ENCODE measurements around the gene FAM124A.
"Not testable (repeated sequence)": the region's sequence is repeated elsewhere in the genome, so short reads cannot be mapped to it uniquely, and the experiment has no call there.

The FAM124A gene

DNA sequence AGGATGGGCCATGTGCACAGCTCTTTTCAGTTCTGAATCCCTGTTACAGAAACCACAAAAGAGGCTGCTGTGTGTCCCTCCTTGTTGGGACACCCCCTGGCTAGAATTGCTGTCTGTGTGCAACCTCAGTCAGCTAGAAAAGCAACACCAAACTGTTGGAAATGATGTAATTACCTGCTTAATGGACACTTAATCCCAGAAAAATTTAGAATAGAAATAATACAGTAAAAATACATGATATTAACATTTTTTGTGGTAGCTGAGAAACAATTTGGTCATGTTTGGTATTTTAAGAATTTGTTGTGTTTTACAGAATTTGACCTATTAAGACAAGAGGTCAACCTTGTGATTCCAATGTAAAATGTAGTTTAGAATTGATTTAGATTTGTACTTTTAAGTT, 46.8 kb downstream of the FAM124A start:
- no peak for DNase-seq

DNA sequence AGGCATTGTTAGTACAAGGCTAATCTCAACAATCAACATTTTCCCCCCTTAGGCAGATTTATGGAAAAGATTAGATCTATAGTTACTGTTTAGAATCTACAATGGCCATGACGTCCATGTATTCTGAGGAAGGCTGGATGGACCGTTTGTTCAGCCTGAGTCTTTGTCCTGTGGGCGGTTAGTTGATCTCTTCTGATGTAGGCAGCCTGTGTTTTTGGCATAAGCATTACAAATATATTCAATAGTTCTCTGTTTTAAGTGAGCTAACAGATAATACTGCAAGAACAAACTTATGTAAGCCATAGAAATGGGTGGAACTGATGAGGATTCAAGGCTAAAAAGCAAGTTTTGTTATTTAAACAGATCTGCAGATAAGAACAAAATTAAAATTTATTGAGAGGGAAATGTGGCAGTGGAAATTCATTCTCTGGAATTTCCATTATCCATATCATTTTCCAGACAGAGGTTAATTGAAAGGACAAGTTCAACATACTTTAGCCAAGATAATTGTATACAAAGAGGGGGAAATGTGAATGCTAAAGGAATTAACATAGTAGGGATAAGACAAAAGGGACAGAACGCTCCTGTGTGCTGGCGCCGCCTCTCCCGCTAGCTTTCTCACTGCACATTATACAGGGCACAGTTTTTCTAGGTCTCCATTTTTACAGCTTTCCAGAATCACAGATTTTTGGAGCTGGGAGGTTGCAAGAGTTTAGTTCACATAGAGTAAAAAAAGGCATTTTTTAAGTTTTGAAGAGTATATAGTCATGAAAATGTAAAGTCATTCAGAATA, 48.6 kb downstream of the FAM124A start:
- DNase-seq: peak in 5 of 51 donors; percentile 4 to 27 (median 15)

DNA sequence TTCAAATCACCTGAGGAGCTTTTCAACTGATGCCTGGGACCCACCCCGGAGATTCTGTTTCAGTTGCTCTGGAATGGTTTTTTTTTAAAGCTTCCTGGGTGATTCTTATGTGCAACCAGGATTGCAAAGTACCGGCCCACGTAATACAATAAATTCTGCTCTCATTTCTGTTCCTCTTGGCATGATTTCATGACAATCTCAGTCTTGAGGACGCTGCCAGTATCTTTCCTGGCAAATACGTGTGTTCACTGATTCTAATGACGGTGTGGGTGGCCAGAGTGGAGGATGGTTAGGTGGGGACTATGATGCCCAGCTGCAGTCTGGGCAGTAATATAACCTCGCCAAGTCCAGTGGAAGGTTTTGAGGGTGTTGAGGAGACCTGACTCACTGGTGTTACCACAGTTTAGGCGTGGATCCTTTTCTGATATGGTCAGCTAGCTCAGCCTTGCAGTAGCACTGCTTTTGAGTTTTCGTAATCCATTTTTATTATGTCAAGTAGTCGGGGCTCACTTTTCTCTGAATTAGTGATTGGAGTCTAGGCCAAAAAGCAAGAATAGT, 49.4 kb downstream of the FAM124A start:
- DNase-seq: no peak

DNA sequence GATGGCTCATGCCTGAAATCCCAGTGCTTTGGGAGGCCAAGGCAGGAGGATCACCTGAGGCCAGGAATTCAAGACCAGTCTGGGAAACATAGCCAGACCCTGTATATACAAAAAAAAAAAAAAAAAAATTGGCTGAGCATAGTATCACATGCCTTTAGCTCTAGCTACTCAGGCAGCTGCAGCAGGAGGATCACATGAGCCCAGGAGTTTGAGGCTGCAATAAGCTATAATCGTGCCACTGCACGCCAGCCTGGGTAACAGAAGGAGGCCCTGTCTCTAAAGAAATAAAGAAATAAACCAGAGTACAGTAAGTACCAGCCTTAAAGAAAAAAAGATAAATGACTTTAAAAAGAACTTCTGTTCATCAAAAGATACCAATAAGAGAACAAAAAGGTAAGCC, 52.9 kb downstream of the FAM124A start:
- peak in 7 of 51 donors; percentile 6 to 29 (median 16) for DNase-seq

DNA sequence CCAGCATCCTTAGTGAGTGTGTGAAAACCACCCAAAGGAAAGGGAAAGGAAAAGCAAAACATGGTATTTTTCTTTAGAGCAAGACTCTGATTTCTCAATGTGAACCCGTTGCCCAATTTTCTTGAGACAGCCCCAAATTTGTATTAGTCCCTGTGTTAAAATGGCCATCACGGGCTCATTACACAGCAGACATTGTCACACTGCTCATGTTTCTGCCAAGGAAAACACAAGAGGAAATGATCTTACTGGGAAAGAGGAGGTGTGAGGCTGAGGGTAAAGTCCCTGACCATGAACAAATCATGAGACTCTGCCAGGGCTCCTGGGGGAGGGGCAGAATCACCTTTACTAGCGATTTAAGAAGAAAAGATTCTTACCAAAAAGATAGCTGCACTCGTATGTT, 54.4 kb downstream of the FAM124A start:
- no peak for DNase-seq

DNA sequence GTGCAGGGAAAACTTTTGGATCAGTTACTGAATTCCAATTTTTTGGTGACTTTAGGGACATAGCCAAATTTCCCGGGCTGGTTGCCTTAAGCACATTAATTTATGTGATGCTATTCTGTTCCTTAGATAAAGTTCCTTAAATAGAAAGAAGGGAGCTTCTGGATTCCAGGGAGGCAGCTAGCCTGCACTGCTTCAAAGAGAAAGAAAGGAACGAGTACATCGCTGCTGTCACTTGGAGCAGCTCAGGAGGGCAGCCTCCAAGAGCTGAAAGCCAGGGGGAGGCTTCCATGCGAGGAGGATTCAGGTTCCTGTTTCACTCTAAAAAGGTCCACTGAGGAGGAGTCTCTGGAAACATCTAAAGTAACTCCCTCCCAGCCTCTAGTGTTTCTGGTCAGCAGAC, 55.7 kb downstream of the FAM124A start:
- DNase-seq: no peak

DNA sequence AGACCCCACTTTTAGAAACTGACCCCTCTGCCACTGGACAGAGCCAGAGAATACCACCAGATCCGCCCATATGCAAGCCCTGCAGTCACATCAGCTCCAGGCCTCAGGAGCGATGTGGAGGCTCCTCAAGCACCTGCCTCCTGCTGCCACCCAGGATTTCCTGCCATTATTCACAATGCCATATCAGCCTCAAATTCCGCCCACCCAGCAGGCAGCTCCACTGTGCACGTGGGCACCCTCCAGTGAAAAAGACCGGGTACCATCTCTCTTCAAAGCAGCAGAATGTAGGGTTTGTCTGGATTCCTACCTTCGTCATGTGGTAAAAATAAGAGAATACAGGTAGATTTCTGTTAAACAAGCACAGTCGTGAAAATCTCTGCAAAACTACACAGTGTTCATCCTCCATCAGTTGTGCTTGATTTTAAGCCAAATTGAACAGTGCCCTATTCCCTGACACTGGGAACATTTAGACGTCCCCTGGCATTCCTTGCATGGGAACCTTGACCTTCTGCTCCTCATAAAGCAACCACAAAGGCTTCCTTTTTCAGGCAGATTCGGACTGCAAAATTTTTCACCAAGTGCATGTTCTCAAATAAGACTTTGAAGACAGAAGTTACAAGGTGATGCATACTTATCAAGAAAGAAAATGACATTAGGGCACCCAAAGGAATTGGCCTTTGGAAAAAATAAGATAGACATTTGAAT, 56.4 kb downstream of the FAM124A start:
- no peak for DNase-seq

DNA sequence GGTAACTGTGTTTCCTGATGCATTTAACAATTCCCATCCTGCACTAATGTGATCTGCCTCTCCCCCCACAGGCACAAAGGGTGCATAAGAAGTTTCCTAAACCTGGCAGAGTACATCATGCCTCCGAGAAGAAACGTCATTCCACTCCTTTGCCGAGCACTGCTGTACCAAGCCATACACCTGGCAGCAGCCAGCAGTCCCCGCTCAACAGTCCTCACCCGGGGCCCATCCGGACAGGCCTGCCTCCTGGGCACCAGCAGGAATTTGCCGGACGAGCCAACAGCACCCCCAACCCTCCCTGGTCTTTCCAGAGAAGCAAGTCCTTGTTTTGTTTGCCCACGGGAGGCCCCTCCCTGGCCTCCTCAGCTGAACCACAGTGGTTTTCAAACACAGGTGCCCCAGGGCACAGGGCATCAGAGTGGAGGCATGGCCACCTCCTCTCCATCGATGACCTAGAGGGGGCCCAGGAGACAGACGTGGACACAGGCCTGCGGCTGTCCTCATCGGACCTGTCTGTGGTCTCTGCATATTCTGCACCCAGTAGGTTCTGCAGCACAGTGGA, 58.3 kb downstream of the FAM124A start:
- DNase-seq: no peak

DNA sequence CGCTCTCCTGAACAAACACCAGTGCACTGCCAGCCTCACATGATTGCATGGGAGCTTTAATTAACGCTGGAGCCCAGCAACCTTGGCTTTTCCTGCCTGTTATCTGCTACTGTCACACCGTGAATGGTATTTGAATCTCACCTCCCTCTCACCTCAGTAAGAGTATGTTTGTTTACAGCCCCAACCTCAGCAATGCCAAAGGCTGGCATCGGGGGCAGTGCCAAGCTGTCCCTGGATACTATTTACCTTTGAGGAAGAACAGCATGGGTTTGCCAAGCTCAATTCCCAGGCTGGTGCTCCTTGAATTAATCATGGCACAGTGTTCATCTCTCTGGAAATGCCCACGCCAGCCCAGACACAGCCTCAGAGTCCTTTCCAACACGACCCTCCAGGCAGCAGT, 60.1 kb downstream of the FAM124A start:
- DNase-seq: no peak

DNA sequence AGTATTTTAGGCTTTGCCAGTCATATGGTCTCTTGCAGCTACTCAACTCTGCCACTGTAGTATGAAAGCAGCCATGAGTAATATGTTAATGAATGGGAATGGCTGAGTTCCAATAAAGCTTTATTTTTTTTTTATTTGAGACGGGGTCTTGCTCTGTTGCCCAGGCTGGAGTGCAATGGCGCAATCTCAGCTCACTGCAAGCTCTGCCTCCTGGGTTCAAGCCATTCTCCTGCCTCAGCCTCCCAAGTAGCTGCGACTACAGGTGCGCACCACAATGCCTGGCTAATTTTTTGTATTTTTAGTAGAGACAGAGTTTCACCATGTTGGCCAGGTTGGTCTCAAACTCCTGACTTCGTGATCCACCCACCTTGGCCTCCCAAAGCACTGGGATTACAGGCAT, 60.7 kb downstream of the FAM124A start:
- not testable (repeated sequence) for DNase-seq

DNA sequence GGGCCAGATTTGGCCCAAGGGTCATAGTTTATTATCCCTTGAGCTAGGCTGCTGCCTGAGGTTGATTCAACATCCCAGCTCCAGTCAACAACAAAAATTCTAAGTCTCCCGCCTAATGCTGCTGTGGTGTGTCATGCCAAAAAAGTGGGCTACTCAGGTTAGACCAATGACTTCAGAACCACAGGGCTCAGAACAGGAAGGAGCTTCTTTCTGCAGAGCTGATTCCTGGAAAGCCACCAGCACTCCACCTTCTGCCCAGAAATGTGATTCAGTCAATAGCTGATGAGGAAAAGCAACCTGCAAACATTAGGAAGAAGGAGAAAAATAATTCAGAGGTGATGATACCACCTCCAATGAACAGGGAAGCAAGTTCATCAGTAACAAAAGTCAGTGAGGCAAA, 61.2 kb downstream of the FAM124A start:
- DNase-seq: no peak

DNA sequence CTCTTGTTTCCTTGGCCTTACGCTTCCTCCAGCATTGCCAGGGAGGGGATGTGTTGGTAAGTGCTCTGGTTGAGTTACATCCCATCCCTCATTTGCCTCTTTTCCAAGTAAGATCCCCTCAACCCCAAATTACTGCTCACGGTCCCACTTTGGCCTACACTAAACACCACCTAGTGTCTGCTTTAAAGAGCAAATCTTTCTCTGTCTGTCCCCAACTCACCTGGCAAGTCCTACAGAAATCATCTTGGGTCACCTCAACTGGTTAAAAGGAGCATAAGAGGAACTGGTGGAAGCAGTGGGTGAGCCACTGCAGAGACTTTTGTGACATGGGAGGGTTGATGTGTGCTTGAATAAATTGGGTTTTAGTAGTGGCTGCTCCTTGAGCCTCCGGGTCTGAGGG, 62.1 kb downstream of the FAM124A start:
- DNase-seq: no peak

DNA sequence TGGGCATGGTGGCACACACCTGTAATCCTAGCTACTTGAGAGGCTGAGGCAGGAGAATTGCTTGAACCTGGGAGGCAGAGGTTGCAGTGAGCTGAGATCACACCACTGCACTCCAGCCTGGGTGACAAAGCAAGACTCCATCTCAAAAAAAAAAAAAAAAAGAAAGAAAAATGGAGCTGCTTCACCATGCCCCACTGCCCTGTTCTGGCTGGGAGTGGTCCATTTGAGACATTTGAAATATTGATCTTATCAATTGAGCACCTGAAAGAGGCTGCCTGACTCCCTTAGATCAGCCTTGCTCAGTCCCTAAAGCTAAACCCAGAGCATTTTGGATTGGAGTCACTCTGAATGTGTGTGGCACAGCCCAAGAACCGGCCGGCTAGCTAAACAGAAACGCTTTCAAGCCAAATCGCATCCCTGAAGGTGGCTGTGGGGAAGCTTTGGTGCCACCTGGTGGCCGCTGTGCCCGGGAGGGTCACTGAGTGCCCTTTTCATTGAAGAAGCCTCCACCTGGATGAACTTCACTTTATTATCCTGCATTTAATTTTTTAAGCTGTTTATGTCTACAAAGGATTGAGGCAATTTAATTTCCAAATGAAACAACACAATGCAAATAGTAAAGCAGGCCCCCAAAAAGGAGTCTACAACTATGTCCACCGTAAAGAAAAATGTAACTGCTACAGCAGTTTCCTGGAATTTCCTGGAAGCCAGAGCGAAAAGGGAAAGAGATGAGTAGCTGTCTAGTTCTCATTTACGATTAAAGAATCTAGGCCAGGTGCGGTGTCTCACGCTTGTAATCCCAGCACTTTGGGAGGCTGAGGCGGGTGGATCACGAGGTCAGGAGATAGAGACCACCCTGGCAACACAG, 64.2 kb downstream of the FAM124A start:
- DNase-seq: peak; percentile 9 to 90 (median 67)

DNA sequence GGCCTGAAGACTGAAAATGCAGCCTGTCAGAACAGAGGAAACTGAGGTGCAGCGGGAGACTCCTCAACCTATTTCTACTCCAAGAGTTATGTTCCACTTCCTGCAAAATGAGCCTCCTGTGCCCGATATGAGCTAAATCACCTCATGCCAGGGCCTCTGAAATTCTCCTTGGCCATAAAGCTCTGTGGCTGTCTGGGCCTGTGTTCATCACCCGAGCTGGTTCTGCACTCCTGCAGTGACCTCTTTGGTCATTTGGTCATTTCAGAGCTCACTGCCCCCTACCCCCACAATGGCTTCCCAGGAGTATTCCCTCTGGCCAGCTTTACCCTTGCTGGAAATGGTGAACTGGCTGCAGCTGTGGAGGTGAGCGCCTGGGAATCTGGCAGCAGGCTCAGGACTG, 65.6 kb downstream of the FAM124A start:
- no peak for DNase-seq

DNA sequence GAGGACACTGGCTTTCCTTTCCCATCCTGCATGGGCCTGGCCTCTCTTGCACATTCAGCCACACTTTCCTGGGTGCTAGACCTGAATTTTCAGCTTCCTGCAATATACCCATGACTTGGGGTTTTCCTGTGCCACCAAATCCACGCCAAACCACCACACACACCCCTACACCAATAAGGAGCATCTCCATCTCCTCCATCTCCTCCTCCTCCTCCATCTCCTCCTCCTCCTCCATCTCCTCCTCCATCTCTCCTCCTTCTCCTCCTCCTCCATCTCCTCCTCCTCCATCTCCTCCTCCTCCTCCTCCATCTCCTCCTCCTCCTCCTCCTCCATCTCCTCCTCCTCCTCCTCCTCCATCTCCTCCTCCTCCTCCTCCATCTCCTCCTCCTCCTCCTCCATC, 66.1 kb downstream of the FAM124A start:
- DNase-seq: not testable (repeated sequence)

DNA sequence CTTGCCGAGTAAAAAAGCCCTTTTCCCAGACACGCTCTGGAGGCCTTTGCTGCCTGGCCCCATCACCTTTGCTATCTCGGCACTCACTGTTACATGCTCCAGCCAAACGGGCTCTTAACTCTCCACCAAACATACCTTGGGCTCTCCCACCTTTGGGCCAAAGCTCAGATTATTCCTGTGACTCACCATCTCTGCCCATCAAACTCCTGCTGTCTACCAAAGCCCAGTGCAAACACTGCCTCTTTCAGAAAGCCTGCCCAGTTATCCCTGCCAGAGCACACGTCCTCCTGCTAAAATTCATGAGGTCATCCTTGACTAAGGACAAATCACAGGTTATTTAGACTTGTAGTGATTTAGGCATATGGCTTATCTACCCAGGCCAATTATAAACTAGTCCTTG, 69.1 kb downstream of the FAM124A start:
- no peak for DNase-seq

DNA sequence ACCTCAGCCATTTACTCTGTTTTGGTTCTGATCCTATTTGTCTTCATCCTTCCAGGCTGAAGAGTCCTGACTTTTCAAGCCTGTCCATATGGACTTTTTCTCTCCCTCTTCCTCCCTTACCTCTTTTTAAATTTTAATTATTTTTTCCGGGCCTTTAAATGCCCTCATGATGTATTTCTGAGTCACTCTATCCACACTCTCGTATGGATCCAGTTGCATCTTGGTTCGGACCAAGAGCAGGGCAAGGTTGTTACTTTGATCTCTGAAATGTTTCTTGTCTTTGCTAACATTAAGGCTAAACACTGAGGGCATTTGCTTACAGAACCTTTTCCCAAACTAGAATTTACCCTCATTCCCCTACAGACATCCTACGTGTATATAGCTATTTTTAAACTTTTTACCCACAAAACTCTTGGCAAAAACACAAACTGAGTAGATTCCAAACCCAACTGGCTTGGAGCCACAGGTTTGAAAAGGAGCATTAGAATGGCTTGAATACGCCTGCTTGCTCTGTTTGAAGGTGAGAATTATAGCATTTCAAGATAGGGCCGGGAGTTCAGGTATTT, 69.9 kb downstream of the FAM124A start:
- no peak for DNase-seq

DNA sequence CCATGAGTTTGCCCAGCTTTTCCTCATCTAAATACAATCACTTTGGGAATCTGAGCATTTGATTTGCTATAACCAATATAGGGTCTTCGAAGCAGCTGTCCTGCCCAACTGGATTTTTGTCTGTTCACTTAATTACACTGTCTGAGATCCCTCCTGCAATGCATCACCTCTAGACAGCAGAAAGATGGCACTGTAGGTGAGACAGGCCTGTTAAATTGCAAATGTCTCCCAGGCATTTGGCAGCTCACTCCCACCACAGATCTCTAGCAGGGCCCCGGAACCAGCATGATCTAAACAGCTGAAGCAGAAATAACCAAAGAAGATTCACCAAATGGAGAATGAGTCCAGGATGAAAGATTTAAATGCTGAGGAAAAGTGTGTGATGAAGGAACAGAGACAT, 75.4 kb downstream of the FAM124A start:
- no peak for DNase-seq

DNA sequence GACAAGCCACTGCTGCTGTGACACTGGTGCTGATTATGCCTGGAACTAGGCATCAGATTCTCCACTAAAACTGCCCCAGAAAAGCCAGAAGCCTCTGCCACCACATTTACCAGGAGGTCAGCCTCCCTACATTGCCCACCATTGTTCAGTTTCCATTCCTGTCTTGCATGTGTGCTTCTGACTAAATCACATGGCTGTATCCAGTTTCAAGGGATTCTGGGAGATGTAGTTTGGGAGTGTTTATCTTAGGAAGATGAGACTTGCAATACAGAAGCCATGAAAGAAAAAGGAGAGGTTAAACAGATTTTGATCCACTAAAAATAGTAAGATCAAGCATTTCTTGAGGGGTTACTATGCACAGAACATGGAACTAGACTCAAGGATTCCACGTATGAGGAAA, 76.6 kb downstream of the FAM124A start:
- DNase-seq: no peak

DNA sequence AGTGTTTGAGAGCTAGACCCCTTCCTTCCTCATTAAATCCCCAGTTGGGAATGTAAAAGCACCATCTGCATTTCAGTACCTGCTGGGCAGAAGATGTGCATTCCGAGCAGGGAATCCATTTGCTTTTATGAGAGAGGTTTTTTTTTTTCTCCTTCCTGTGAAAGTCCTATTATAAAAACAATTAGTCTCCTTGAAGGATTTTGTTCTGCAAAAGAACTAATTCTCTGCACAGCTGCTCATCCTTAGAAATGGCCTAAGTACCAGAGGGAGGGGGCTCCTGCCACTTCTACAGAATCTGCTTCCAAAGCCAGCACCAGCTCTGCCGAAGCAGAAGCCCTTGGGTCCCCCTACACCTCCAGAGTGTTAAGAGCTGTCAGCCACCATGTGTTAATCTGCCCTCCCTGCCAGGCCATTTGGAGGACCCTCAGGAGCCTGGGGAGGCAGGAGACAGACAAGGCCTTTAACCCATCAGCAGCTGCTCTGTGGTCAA, 80.9 kb downstream of the FAM124A start:
- no peak for DNase-seq

DNA sequence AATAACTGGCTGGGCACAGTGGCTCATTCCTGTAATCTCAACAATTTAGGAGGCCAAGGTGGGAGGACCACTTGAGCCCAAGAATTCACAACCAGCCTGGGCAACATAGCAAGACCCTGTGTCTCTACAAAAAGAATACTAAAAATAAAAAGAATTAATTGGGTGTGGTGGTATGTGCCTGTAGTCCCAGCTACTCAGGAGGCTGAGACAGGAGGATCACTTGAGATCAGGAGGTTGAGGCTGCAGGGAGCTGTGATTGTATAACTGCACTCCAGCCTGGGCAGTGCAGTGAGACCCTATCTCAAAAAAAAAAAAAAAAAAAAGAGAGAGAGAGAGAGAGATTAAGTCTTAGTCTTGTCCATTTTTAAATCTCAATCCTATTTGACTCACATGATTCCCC, 81.7 kb downstream of the FAM124A start:
- no peak for DNase-seq
